ENCODE measurements around the gene H3-3A. TPM values are rescaled to one million over a fixed set of nuclear protein-coding genes. Genes with fewer than 3 reads are reported as not detected.

H3-3A gene
- total RNA-seq, 1 experiment from 2014 or later: 894 TPM

- no peaks in the 10 kb centered on the region for H3K9me3 Mint-ChIP-seq
- no peaks in the 10 kb centered on the region for H3K4me1 Mint-ChIP-seq
- ATAC-seq (no peak), DNase-seq (ENCODE audit: low spot score) (no peak)
- H3K36me3 Mint-ChIP-seq: no peaks in the 10 kb centered on the region
- no peak overlapping the region for H3K4me3 Mint-ChIP-seq
- H3K27ac Mint-ChIP-seq: no peak overlapping the region
- peaks cover 4% of the 10 kb centered on the region; the same call in 1 of the 2 replicates for H3K27me3 Mint-ChIP-seq (ENCODE audit: low read depth)
- ChIA-PET POLR2A (no interaction called here), CTCF (no interaction called here)
- TF ChIP-seq ZNF281 (CRISPR knock-in tag; IDR thresholded peaks at IDR 0.05) (no peak), ETV6 (CRISPR knock-in tag; IDR thresholded peaks at IDR 0.05) (no peak), FOXK1 (CRISPR knock-in tag; IDR thresholded peaks at IDR 0.05) (no peak), GRHL2 (CRISPR knock-in tag; IDR thresholded peaks at IDR 0.05; ENCODE audit: insufficient replicate concordance, severe bottlenecking) (no peak), E2F1 (CRISPR knock-in tag; IDR thresholded peaks at IDR 0.05) (no peak), GABPB1 (CRISPR knock-in tag; IDR thresholded peaks at IDR 0.05) (no peak), CTCF (IDR thresholded peaks at IDR 0.05) (no peak), ATF3 (CRISPR knock-in tag; conservative IDR thresholded peaks at IDR 0.05) (no peak), TEAD1 (CRISPR knock-in tag; IDR thresholded peaks at IDR 0.05) (no peak), ATF6 (CRISPR knock-in tag; IDR thresholded peaks at IDR 0.05) (no peak), ZNF423 (CRISPR knock-in tag; IDR thresholded peaks at IDR 0.05) (no peak)
Observed at GRCh38 chr1:226029093-226029496, 33.4 kb upstream of the H3-3A start.

GRCh38 chr1:226029568-226030225, 32.8 kb upstream of the H3-3A start:
- H3K4me1 Mint-ChIP-seq: no peaks in the 10 kb centered on the region
- POLR2A ChIA-PET: no interaction called here
- TF ChIP-seq SMAD4 (CRISPR knock-in tag; IDR thresholded peaks at IDR 0.05) (no peak), TCF7 (CRISPR knock-in tag; IDR thresholded peaks at IDR 0.05; ENCODE audit: low read depth) (no peak), TP53 (CRISPR knock-in tag; IDR thresholded peaks at IDR 0.05) (no peak), ZNF512 (CRISPR knock-in tag; IDR thresholded peaks at IDR 0.05; ENCODE audit: borderline replicate concordance) (no peak)
- CTCF ChIA-PET: no interaction called here
- ATAC-seq (no peak), DNase-seq (ENCODE audit: low spot score) (no peak)
- H3K9me3 Mint-ChIP-seq: no peaks in the 10 kb centered on the region
- H3K36me3 Mint-ChIP-seq: no peaks in the 10 kb centered on the region
- H3K27ac Mint-ChIP-seq: no peak overlapping the region
- peaks cover 4% of the 10 kb centered on the region; the same call in 1 of the 2 replicates for H3K27me3 Mint-ChIP-seq (ENCODE audit: low read depth)
- no peak overlapping the region for H3K4me3 Mint-ChIP-seq

Measured in WTC11 (cell line).